HepG2 (cell line): Measurements from ENCODE around the gene CPNE1. TPM values are rescaled to one million over a fixed set of nuclear protein-coding genes. Genes with fewer than 3 reads are reported as not detected.
A peak's percentile ranks its signal among the peaks of the same experiment; 100 is the strongest.

Experiments
- ARNT2 ChIP-seq: sonication (generic); formaldehyde crosslinking; IDR thresholded peaks from 2 replicates; pipeline ENCODE4 v1.8.0; 2022; ENCODE audit warnings: mild to moderate bottlenecking, low read depth, missing genetic modification reagents, moderate library complexity
- CHD4 ChIP-seq: fragments of 200-600 bp; sonication (generic); IDR thresholded peaks from 2 replicates; pipeline ENCODE4 v1.7.0; 2017; ENCODE audit warnings: mild to moderate bottlenecking, low read length, borderline replicate concordance
- FOXP1 ChIP-seq, 2 experiments: fragments of 450-650 bp in 1 of 2; IDR thresholded peaks; 2 replicates each; pipeline ENCODE4 v1.6.1; 2017 to 2018; ENCODE audit warnings: antibody characterized with exemption in 1 of 2
- GLI4 ChIP-seq: sonication (generic); formaldehyde crosslinking; IDR thresholded peaks from 2 replicates; pipeline ENCODE4 v1.5.1; 2020; ENCODE audit warnings: missing genetic modification reagents, mild to moderate bottlenecking, moderate library complexity, borderline replicate concordance
- KLF9 ChIP-seq: IDR thresholded peaks from 2 replicates; pipeline ENCODE4 v1.6.1; 2016; ENCODE audit warnings: low read depth
- MED13 ChIP-seq: sonication (generic); formaldehyde crosslinking; IDR thresholded peaks from 2 replicates; pipeline ENCODE4 v1.5.0; 2020; ENCODE audit warnings: missing genetic modification reagents
- SRY ChIP-seq: sonication (generic); formaldehyde crosslinking; IDR thresholded peaks from 2 replicates; pipeline ENCODE4 v1.8.0; 2022; ENCODE audit warnings: mild to moderate bottlenecking, missing genetic modification reagents
- ZMAT3 ChIP-seq: sonication (generic); formaldehyde crosslinking; conservative IDR thresholded peaks from 2 replicates; pipeline ENCODE4 v1.7.0; 2021; ENCODE audit warnings: missing genetic modification reagents
- ZNF292 ChIP-seq: sonication (generic); formaldehyde crosslinking; IDR thresholded peaks from 2 replicates; pipeline ENCODE4 v1.8.1; 2022; ENCODE audit warnings: mild to moderate bottlenecking, low read depth, missing genetic modification reagents, borderline replicate concordance
- ZNF350 ChIP-seq: sonication (generic); formaldehyde crosslinking; IDR thresholded peaks from 2 replicates; pipeline ENCODE4 v1.4.0; 2020; ENCODE audit warnings: mild to moderate bottlenecking, low read depth, missing genetic modification reagents, borderline replicate concordance
- ZNF577 ChIP-seq: sonication (generic); formaldehyde crosslinking; IDR thresholded peaks from 2 replicates; pipeline ENCODE4 v1.4.0; 2020; ENCODE audit warnings: mild to moderate bottlenecking, low read depth, missing genetic modification reagents, borderline replicate concordance
- ZNF652 ChIP-seq: IDR thresholded peaks from 2 replicates; pipeline ENCODE4 v1.6.1; 2016; ENCODE audit warnings: low read depth, borderline replicate concordance
- ZNF7 ChIP-seq: IDR thresholded peaks from 2 replicates; pipeline ENCODE4 v1.6.1; 2016; ENCODE audit warnings: missing biosample characterization, missing genetic modification reagents
- ZNF761 ChIP-seq: sonication (generic); formaldehyde crosslinking; conservative IDR thresholded peaks from 2 replicates; pipeline ENCODE4 v1.4.0; 2020; ENCODE audit warnings: mild to moderate bottlenecking, missing genetic modification reagents
- ZNF766 ChIP-seq: sonication (generic); formaldehyde crosslinking; IDR thresholded peaks from 2 replicates; pipeline ENCODE4 v1.5.0; 2020; ENCODE audit warnings: missing genetic modification reagents, borderline replicate concordance
- polyA plus RNA-seq, 8 experiments: library from polyadenylated mRNA; depleted of rRNA in 3 of 8; stranded (reverse) in 7 of 8; unstranded in 1 of 8; fragments of >200 nt; fragmentation: Illumina TruSeq in 4 of 8; extraction: Trizol in 4 of 8; gene quantifications; 2 replicates each; pipeline versions ENCODE4 v1.2.1 to v1.2.3, GENCODE V29; 2011 to 2016; ENCODE audit warnings: low read depth in 4 of 8, missing spikeins in 1 of 8, mixed read lengths in 1 of 8; ENCODE audit not compliant: insufficient read depth in 1 of 8
- total RNA-seq, 5 experiments: library from RNA; depleted of rRNA; stranded (reverse); fragments of >200 nt; fragmentation: Illumina TruSeq; extraction: Trizol; gene quantifications; 2 replicates each; pipeline ENCODE4 v1.2.3, GENCODE V29; 2016; ENCODE audit warnings: low read depth in 1 of 5
- TF ChIP-seq, protein P1 (sequence below): sonication (generic); formaldehyde crosslinking; IDR thresholded peaks from 2 replicates; pipeline ENCODE4 v1.9.0; 2022; ENCODE audit warnings: low read depth, missing genetic modification reagents
- TF ChIP-seq, protein P2 (sequence below): sonication (generic); formaldehyde crosslinking; IDR thresholded peaks from 2 replicates; pipeline ENCODE4 v1.5.0; 2020; ENCODE audit warnings: mild to moderate bottlenecking, missing genetic modification reagents
- TF ChIP-seq, protein P3 (sequence below): sonication (generic); formaldehyde crosslinking; IDR thresholded peaks from 2 replicates; pipeline ENCODE4 v1.4.0; 2020; ENCODE audit warnings: missing genetic modification reagents
- TF ChIP-seq, protein P4 (sequence below): sonication (generic); formaldehyde crosslinking; IDR thresholded peaks from 2 replicates; pipeline ENCODE4 v1.4.0; 2020; ENCODE audit warnings: mild to moderate bottlenecking, low read depth, missing genetic modification reagents
- TF ChIP-seq, protein P5 (sequence below): sonication (generic); formaldehyde crosslinking; IDR thresholded peaks from 2 replicates; pipeline ENCODE4 v1.5.0; 2020; ENCODE audit warnings: mild to moderate bottlenecking, low read depth, missing genetic modification reagents, borderline replicate concordance

CPNE1 gene
- total and polyA plus RNA-seq, 2 of the 13 experiments (the other 11 are each of a cell fraction or from before 2014, with no cell fraction given), result 408 to 431 TPM

DNA sequence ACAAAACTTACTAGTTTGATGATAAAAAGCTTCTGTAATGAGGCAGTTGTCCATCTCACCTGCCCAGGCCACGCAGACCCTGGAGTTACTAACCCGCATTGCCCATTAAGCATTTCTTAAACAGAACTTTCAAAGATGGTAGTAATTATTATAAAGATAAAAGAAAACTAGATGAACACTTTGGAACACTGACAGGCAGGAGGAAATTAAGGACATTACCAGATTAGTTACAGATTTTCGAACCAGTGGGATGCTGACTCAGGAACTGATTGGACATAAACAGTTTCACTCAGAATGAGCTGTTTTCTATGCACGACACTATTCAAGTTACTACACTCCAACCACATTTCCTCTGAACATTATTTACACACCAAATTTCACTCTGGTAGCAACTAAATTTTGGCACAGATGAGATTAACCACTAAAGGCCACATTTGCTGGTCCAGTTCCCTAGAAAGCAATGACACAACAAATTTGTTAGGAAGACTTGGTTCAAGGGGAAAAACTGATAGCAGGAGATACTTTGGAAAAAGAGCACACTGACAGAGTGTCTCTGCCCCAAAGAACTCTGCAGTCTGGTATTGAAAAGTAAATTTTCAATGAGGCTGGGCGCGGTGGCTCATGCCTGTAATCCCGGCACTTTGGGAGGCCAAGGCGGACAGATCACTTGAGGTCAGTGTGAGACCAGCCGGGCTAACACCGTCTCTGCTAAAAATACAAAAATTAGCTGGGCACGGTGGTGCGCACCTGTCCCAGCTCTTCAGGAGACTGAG lies 37.5 kb upstream of the CPNE1 start (continued):
- TF ChIP-seq, protein P1, sequence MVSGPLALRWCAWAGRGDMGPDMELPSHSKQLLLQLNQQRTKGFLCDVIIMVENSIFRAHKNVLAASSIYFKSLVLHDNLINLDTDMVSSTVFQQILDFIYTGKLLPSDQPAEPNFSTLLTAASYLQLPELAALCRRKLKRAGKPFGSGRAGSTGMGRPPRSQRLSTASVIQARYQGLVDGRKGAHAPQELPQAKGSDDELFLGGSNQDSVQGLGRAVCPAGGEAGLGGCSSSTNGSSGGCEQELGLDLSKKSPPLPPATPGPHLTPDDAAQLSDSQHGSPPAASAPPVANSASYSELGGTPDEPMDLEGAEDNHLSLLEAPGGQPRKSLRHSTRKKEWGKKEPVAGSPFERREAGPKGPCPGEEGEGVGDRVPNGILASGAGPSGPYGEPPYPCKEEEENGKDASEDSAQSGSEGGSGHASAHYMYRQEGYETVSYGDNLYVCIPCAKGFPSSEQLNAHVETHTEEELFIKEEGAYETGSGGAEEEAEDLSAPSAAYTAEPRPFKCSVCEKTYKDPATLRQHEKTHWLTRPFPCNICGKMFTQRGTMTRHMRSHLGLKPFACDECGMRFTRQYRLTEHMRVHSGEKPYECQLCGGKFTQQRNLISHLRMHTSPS, result no peak
- TF ChIP-seq GLI4 (no peak), FOXP1 (IDR thresholded peaks at IDR 0.05) (no peak), FOXP1 (CRISPR knock-in tag; IDR thresholded peaks at IDR 0.05) (no peak), ZNF577 (CRISPR knock-in tag) (no peak), CHD4 (no peak), ZNF292 (no peak), ZNF652 (CRISPR knock-in tag) (no peak), ARNT2 (CRISPR knock-in tag) (peak; percentile 70; the same call in 1 of the 2 replicates), ZNF761 (no peak), SRY (CRISPR knock-in tag) (no peak), ZNF350 (CRISPR knock-in tag) (no peak), MED13 (CRISPR knock-in tag) (no peak), KLF9 (CRISPR knock-in tag) (no peak), ZMAT3 (CRISPR knock-in tag) (no peak), ZNF766 (no peak), ZNF7 (CRISPR knock-in tag) (no peak)
- TF ChIP-seq, protein P2, sequence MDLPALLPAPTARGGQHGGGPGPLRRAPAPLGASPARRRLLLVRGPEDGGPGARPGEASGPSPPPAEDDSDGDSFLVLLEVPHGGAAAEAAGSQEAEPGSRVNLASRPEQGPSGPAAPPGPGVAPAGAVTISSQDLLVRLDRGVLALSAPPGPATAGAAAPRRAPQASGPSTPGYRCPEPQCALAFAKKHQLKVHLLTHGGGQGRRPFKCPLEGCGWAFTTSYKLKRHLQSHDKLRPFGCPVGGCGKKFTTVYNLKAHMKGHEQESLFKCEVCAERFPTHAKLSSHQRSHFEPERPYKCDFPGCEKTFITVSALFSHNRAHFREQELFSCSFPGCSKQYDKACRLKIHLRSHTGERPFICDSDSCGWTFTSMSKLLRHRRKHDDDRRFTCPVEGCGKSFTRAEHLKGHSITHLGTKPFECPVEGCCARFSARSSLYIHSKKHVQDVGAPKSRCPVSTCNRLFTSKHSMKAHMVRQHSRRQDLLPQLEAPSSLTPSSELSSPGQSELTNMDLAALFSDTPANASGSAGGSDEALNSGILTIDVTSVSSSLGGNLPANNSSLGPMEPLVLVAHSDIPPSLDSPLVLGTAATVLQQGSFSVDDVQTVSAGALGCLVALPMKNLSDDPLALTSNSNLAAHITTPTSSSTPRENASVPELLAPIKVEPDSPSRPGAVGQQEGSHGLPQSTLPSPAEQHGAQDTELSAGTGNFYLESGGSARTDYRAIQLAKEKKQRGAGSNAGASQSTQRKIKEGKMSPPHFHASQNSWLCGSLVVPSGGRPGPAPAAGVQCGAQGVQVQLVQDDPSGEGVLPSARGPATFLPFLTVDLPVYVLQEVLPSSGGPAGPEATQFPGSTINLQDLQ, result no peak
- TF ChIP-seq, protein P3, sequence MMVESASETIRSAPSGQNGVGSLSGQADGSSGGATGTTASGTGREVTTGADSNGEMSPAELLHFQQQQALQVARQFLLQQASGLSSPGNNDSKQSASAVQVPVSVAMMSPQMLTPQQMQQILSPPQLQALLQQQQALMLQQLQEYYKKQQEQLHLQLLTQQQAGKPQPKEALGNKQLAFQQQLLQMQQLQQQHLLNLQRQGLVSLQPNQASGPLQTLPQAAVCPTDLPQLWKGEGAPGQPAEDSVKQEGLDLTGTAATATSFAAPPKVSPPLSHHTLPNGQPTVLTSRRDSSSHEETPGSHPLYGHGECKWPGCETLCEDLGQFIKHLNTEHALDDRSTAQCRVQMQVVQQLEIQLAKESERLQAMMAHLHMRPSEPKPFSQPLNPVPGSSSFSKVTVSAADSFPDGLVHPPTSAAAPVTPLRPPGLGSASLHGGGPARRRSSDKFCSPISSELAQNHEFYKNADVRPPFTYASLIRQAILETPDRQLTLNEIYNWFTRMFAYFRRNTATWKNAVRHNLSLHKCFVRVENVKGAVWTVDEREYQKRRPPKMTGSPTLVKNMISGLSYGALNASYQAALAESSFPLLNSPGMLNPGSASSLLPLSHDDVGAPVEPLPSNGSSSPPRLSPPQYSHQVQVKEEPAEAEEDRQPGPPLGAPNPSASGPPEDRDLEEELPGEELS (CRISPR knock-in tag), result no peak
- TF ChIP-seq, protein P4, sequence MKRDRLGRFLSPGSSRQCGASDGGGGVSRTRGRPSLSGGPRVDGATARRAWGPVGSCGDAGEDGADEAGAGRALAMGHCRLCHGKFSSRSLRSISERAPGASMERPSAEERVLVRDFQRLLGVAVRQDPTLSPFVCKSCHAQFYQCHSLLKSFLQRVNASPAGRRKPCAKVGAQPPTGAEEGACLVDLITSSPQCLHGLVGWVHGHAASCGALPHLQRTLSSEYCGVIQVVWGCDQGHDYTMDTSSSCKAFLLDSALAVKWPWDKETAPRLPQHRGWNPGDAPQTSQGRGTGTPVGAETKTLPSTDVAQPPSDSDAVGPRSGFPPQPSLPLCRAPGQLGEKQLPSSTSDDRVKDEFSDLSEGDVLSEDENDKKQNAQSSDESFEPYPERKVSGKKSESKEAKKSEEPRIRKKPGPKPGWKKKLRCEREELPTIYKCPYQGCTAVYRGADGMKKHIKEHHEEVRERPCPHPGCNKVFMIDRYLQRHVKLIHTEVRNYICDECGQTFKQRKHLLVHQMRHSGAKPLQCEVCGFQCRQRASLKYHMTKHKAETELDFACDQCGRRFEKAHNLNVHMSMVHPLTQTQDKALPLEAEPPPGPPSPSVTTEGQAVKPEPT (CRISPR knock-in tag), result no peak
- TF ChIP-seq, protein P5, sequence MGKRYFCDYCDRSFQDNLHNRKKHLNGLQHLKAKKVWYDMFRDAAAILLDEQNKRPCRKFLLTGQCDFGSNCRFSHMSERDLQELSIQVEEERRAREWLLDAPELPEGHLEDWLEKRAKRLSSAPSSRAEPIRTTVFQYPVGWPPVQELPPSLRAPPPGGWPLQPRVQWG, result no peak
